Tibial nerve (tissue), 4 donors: ENCODE data around the gene COX8A.

Experiments used
- CTCF ChIP-seq, 5 experiments: fragments of 200-600 bp in 3 of 5; fragments of 450-650 bp in 2 of 5; sonication (generic) in 3 of 5; IDR thresholded peaks; one replicate each; pipeline ENCODE4 v1.5.1; 2016 to 2019; ENCODE audit warnings: antibody characterized with exemption in 5 of 5, mild to moderate bottlenecking in 3 of 5, moderate library complexity in 2 of 5
- EP300 ChIP-seq, 2 donors: sonication (generic); formaldehyde crosslinking; IDR thresholded peaks; one replicate each; pipeline ENCODE4 v1.6.1; 2017; ENCODE audit warnings: antibody characterized with exemption in 2 of 2, mild to moderate bottlenecking in 1 of 2

GRCh38 chr11:64005691-64006090 is 31.3 kb downstream of the COX8A start:
- TF ChIP-seq CTCF (IDR thresholded peaks at IDR 0.05) (no peak), EP300 (IDR thresholded peaks at IDR 0.05) (no peak)
